Measurements from ENCODE around the gene SLC22A23.

Gene SLC22A23

GRCh38 chr6:3336859-3337515, 119.9 kb downstream of the SLC22A23 start:
- no peak for DNase-seq (ENCODE audit: low spot score)

GRCh38 chr6:3336066-3336786, 120.6 kb downstream of the SLC22A23 start:
- DNase-seq (ENCODE audit: low spot score), result no peak

GRCh38 chr6:3335169-3335568, 121.7 kb downstream of the SLC22A23 start:
- no peak for DNase-seq (ENCODE audit: low spot score)

GRCh38 chr6:3334555-3334954, 122.3 kb downstream of the SLC22A23 start:
- peak; percentile 40 for DNase-seq (ENCODE audit: low spot score)

- no peak for DNase-seq (ENCODE audit: low spot score)
Observed at GRCh38 chr6:3333263-3333662, 123.6 kb downstream of the SLC22A23 start.

GRCh38 chr6:3331971-3332370, 124.9 kb downstream of the SLC22A23 start:
- no peak for DNase-seq (ENCODE audit: low spot score)

GRCh38 chr6:3331494-3331893, 125.4 kb downstream of the SLC22A23 start:
- no peak for DNase-seq (ENCODE audit: low spot score)

GRCh38 chr6:3330199-3330598, 126.7 kb downstream of the SLC22A23 start:
- no peak for DNase-seq (ENCODE audit: low spot score)

- DNase-seq (ENCODE audit: low spot score), result no peak
Observed at GRCh38 chr6:3329393-3330051, 127.3 kb downstream of the SLC22A23 start.

GRCh38 chr6:3328796-3329195, 128.1 kb downstream of the SLC22A23 start:
- no peak for DNase-seq (ENCODE audit: low spot score)

- no peak for DNase-seq (ENCODE audit: low spot score)
Observed at GRCh38 chr6:3328145-3328544, 128.7 kb downstream of the SLC22A23 start.

GRCh38 chr6:3327403-3327802, 129.4 kb downstream of the SLC22A23 start:
- no peak for DNase-seq (ENCODE audit: low spot score)

GRCh38 chr6:3326981-3327380, 129.9 kb downstream of the SLC22A23 start:
- no peak for DNase-seq (ENCODE audit: low spot score)

- DNase-seq (ENCODE audit: low spot score), result no peak
Observed at GRCh38 chr6:3326184-3326971, 130.5 kb downstream of the SLC22A23 start.

GRCh38 chr6:3325210-3325609, 131.6 kb downstream of the SLC22A23 start:
- DNase-seq (ENCODE audit: low spot score), result peak; percentile 39

- no peak for DNase-seq (ENCODE audit: low spot score)
Observed at GRCh38 chr6:3324262-3324942, 132.4 kb downstream of the SLC22A23 start.

GRCh38 chr6:3323696-3324261, 133.1 kb downstream of the SLC22A23 start:
- DNase-seq (ENCODE audit: low spot score), result no peak

- DNase-seq (ENCODE audit: low spot score), result no peak
Observed at GRCh38 chr6:3323148-3323547, 133.7 kb downstream of the SLC22A23 start.

GRCh38 chr6:3322366-3322890, 134.4 kb downstream of the SLC22A23 start:
- DNase-seq (ENCODE audit: low spot score), result no peak

- DNase-seq (ENCODE audit: low spot score), result no peak
Observed at GRCh38 chr6:3321875-3322274, 135.0 kb downstream of the SLC22A23 start.

GRCh38 chr6:3321042-3321441, 135.8 kb downstream of the SLC22A23 start:
- no peak for DNase-seq (ENCODE audit: low spot score)
